GM19239 (cell line): ENCODE data around the gene SLC30A7.

Experiments
- DNase-seq: peaks from one replicate; pipeline ENCODE4 v3.0.0; 2011; ENCODE audit warnings: low spot score; ENCODE audit not compliant: insufficient read length
- FAIRE-seq: peaks from 2 replicates; lab custom pipeline; 2011; peaks lifted over from hg19 to GRCh38; lab: Jason Lieb, UNC

The SLC30A7 gene

GRCh38 chr1:100959502-100960060 is 63.7 kb downstream of the SLC30A7 start:
- no peak for DNase-seq
- no peak for FAIRE-seq

- FAIRE-seq (no peak), DNase-seq (no peak)
Measured at GRCh38 chr1:100960098-100960497, 64.2 kb downstream of the SLC30A7 start.

- DNase-seq (no peak), FAIRE-seq (no peak)
Measured at GRCh38 chr1:100968621-100969020, 72.7 kb downstream of the SLC30A7 start.

- no peak for FAIRE-seq
- DNase-seq = no peak
Measured at GRCh38 chr1:100969327-100969726, 73.4 kb downstream of the SLC30A7 start.

GRCh38 chr1:100971021-100971420 is 75.1 kb downstream of the SLC30A7 start:
- DNase-seq (no peak), FAIRE-seq (no peak)

GRCh38 chr1:100972185-100972584 is 76.3 kb downstream of the SLC30A7 start:
- DNase-seq (no peak), FAIRE-seq (peak; percentile 23)

- DNase-seq = no peak
- FAIRE-seq = no peak
Measured at GRCh38 chr1:100976936-100977335, 81.0 kb downstream of the SLC30A7 start.

- DNase-seq (no peak), FAIRE-seq (no peak)
Measured at GRCh38 chr1:100979631-100980030, 83.7 kb downstream of the SLC30A7 start.

GRCh38 chr1:100982793-100983192 is 86.9 kb downstream of the SLC30A7 start:
- FAIRE-seq (no peak), DNase-seq (no peak)

- no peak for FAIRE-seq
- no peak for DNase-seq
Measured at GRCh38 chr1:100988121-100988520, 92.2 kb downstream of the SLC30A7 start.

GRCh38 chr1:100989306-100990077 is 93.6 kb downstream of the SLC30A7 start:
- FAIRE-seq (no peak), DNase-seq (no peak)

GRCh38 chr1:100995198-100995988 is 99.5 kb downstream of the SLC30A7 start:
- peak; percentile 37 for FAIRE-seq
- no peak for DNase-seq

GRCh38 chr1:100998426-100998825 is 102.5 kb downstream of the SLC30A7 start:
- DNase-seq (no peak), FAIRE-seq (no peak)

GRCh38 chr1:101000131-101000873 is 104.4 kb downstream of the SLC30A7 start:
- DNase-seq (no peak), FAIRE-seq (no peak)

GRCh38 chr1:101002551-101002950 is 106.7 kb downstream of the SLC30A7 start:
- no peak for DNase-seq
- no peak for FAIRE-seq

GRCh38 chr1:101003012-101003650 is 107.2 kb downstream of the SLC30A7 start:
- DNase-seq (no peak), FAIRE-seq (no peak)

- peak; percentile 75 for FAIRE-seq
- DNase-seq = no peak
Measured at GRCh38 chr1:101004061-101004460, 108.2 kb downstream of the SLC30A7 start.

- FAIRE-seq (no peak), DNase-seq (no peak)
Measured at GRCh38 chr1:101004670-101005069, 108.8 kb downstream of the SLC30A7 start.

GRCh38 chr1:101005183-101005582 is 109.3 kb downstream of the SLC30A7 start:
- FAIRE-seq (no peak), DNase-seq (no peak)

- FAIRE-seq = no peak
- no peak for DNase-seq
Measured at GRCh38 chr1:101005871-101006270, 110.0 kb downstream of the SLC30A7 start.
